ENCODE results near the gene ICAM4. TPM values are rescaled to one million over a fixed set of nuclear protein-coding genes. Genes with fewer than 3 reads are reported as not detected.

Gene ICAM4, protein sequence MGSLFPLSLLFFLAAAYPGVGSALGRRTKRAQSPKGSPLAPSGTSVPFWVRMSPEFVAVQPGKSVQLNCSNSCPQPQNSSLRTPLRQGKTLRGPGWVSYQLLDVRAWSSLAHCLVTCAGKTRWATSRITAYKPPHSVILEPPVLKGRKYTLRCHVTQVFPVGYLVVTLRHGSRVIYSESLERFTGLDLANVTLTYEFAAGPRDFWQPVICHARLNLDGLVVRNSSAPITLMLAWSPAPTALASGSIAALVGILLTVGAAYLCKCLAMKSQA
- not detected in 2 replicates for total RNA-seq (2014; rRNA removed; shearing (Covaris generic))
- total RNA-seq (2022), result 0.38 and 0.53 TPM in 2 replicates
- percentile 30 among the genes with signal in this experiment for Bru-seq, nascent RNA
- BruChase-seq, experiment 1, labeled RNA remaining after a 6-hour chase, result percentile 29 among the genes with signal in this experiment
- BruChase-seq, experiment 2, labeled RNA remaining after a 2-hour chase, result percentile 30 among the genes with signal in this experiment
- long read RNA-seq, result 0 reads

- peaks cover 17% of the 10 kb centered on the region; the same call in 1 of the 2 replicates for H3K36me3 ChIP-seq (ENCODE audit: insufficient read depth, low read length)
- TF ChIP-seq EZH2phosphoT487 (IDR thresholded peaks at IDR 0.05; ENCODE audit: borderline replicate concordance, low read depth, low read length), result no peak
- TF ChIP-seq, protein P1, sequence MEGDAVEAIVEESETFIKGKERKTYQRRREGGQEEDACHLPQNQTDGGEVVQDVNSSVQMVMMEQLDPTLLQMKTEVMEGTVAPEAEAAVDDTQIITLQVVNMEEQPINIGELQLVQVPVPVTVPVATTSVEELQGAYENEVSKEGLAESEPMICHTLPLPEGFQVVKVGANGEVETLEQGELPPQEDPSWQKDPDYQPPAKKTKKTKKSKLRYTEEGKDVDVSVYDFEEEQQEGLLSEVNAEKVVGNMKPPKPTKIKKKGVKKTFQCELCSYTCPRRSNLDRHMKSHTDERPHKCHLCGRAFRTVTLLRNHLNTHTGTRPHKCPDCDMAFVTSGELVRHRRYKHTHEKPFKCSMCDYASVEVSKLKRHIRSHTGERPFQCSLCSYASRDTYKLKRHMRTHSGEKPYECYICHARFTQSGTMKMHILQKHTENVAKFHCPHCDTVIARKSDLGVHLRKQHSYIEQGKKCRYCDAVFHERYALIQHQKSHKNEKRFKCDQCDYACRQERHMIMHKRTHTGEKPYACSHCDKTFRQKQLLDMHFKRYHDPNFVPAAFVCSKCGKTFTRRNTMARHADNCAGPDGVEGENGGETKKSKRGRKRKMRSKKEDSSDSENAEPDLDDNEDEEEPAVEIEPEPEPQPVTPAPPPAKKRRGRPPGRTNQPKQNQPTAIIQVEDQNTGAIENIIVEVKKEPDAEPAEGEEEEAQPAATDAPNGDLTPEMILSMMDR (conservative IDR thresholded peaks at IDR 0.05; ENCODE audit: low read length), result no peak
- BruUV-seq (replicated peaks), result no TSS peak
- DNase-seq (ENCODE audit: low spot score), result peak; percentile 27
- no peak within 1 kb of the TSS for H3K4me3 ChIP-seq (ENCODE audit: low read depth, low read length, poor library complexity, severe bottlenecking)
- no peaks in the 10 kb centered on the region for H3K9me2 ChIP-seq (ENCODE audit: insufficient read depth, low read length)
- ChIA-PET CTCF (ENCODE audit: unreplicated experiment) (no interaction called here), POLR2A (interaction anchor here (1.6 kb wide), 1 partner anchor 16 kb away, joined by 4 read pairs; the partner anchor contains the start of gene ICAM1)
- no peak within 1 kb of the TSS for H2AFZ ChIP-seq (ENCODE audit: low read length)
- no peaks in the 10 kb centered on the region for H3K9me3 ChIP-seq (ENCODE audit: low read length)
- H3K4me1 ChIP-seq (ENCODE audit: insufficient read depth, low read length, poor library complexity, severe bottlenecking), result peaks cover 64% of the 10 kb centered on the region
- H4K20me1 ChIP-seq (ENCODE audit: insufficient read depth, low read length), result no peaks in the 10 kb centered on the region
- peak within 1 kb of the TSS; percentile 37 for H3K27ac ChIP-seq (ENCODE audit: low read depth, low read length, poor library complexity, severe bottlenecking)
- intact Hi-C loops (cut with micrococcal nuclease; ENCODE audit: unreplicated experiment), result no loop called here
- peak within 1 kb of the TSS; percentile 17; the same call in 1 of the 2 replicates for H3K4me2 ChIP-seq (ENCODE audit: low read length)
- H3K79me2 ChIP-seq (ENCODE audit: insufficient read depth, low read depth, low read length), result no peaks in the 10 kb centered on the region
Observed at GRCh38 chr19:10286803-10287737, at the start of gene ICAM4. ICAM4 (plus strand) TSS chr19:10286955; CDS start chr19:10287013, 58 bp downstream.

DNA sequence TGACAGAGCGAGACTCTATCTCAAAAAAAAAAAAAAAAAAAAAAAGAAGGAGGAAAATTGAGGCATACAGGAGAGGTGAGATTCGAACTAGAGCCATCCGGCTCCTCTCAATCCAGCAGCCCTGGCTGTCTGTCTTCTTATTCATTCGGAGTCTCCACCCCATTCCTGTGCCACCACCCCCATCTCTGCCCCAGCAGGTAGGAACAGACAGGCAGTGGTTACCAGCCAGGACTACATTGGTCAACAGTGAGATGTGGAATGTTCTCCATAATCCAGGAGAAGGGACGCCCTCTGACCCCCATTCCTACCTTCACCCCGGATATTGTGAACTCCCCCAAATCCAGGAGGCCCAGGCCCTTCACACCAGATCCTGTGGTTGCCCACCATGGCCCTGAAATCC, 49.1 kb upstream of the ICAM4 start:
- Histone ChIP-seq H3K9me3 (ENCODE audit: low read length) (no peaks in the 10 kb centered on the region), H3K36me3 (ENCODE audit: insufficient read depth, low read length) (no peaks in the 10 kb centered on the region), H3K79me2 (ENCODE audit: insufficient read depth, low read depth, low read length) (peaks cover 16% of the 10 kb centered on the region; the same call in 1 of the 2 replicates), H4K20me1 (ENCODE audit: insufficient read depth, low read length) (no peaks in the 10 kb centered on the region), H3K4me2 (ENCODE audit: low read length) (peak overlapping the region; percentile 83), H3K4me1 (ENCODE audit: insufficient read depth, low read length, poor library complexity, severe bottlenecking) (peaks cover 96% of the 10 kb centered on the region), H3K9me2 (ENCODE audit: insufficient read depth, low read length) (no peaks in the 10 kb centered on the region), H2AFZ (ENCODE audit: low read length) (no peak overlapping the region), H3K4me3 (ENCODE audit: low read depth, low read length, poor library complexity, severe bottlenecking) (peak overlapping the region; percentile 65), H3K27ac (ENCODE audit: low read depth, low read length, poor library complexity, severe bottlenecking) (peak overlapping the region; percentile 95)
- ChIA-PET POLR2A (no interaction called here), CTCF (ENCODE audit: unreplicated experiment) (no interaction called here)
- intact Hi-C loops (cut with micrococcal nuclease; ENCODE audit: unreplicated experiment), result loop anchor here (5.0 to 10.0 kb wide), 5 partner anchors 45 to 737 kb away; partner anchors contain the start of genes ANGPTL6, DNMT1 and PPAN
- DNase-seq (ENCODE audit: low spot score), result no peak
- no peak for TF ChIP-seq EZH2phosphoT487 (IDR thresholded peaks at IDR 0.05; ENCODE audit: borderline replicate concordance, low read depth, low read length)
- TF ChIP-seq, protein P1 (conservative IDR thresholded peaks at IDR 0.05; ENCODE audit: low read length), result no peak
- no TSS peak for BruUV-seq (replicated peaks)

All from OCI-LY7 (cell line).